Measurements from ENCODE around the gene CALN1. TPM values are rescaled to one million over a fixed set of nuclear protein-coding genes. Genes with fewer than 3 reads are reported as not detected.
"Not testable (repeated sequence)": the region's sequence is repeated elsewhere in the genome, so short reads cannot be mapped to it uniquely, and the experiment has no call there.

CALN1 gene
- total RNA-seq, 1 donor from 2014 or later = 0.52 TPM

- Histone ChIP-seq H3K36me3 (ENCODE audit: control insufficient read depth in 3 of 3, insufficient read depth in 3 of 3, low read length in 3 of 3) (no peaks in the 10 kb centered on the region), H3K9ac (ENCODE audit: low read depth in 1 of 3, low read length in 3 of 3) (no peak overlapping the region), H3K27me3 (ENCODE audit: control insufficient read depth in 3 of 3, insufficient read depth in 3 of 3, low read length in 3 of 3) (no peaks in the 10 kb centered on the region), H3K4me3 (ENCODE audit: low read length in 3 of 3) (no peak overlapping the region), H3K27ac (ENCODE audit: low read depth, low read length) (no peak overlapping the region), H3K4me1 (ENCODE audit: control insufficient read depth in 3 of 3, insufficient read depth in 3 of 3, low read length in 3 of 3) (no peaks in the 10 kb centered on the region), H3K9me3 (ENCODE audit: control insufficient read depth in 3 of 3, low read length in 3 of 3) (peaks cover 0 to 7% (median 0%) of the 10 kb centered on the region in 3 donors)
These were observed 333.8 kb downstream of the CALN1 start for GRCh38 chr7:72078301-72078700.

DNA sequence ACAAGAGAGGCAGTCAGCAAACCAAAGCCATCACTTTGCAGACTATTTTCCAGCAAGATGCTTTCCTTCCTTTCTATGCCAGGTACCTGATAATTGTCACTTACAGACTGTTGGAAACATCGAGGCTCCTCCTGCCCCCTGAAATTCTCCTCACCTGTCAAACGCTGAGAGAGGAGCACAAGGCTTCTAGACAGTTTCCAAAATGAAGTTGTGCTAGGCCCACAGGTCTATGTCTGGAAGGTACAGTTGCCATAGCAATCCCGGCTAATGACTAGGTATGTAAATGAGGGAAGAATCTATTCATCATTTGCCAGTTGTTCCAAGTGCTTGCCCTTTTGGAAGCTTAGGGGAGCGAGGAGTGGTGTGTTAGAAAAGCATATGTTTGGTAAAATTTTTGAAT is 334.4 kb downstream of the CALN1 start:
- no peak overlapping the region for H3K9ac ChIP-seq (ENCODE audit: low read depth in 1 of 3, low read length in 3 of 3)
- H3K4me3 ChIP-seq (ENCODE audit: low read length in 3 of 3) = no peak overlapping the region
- no peaks in the 10 kb centered on the region for H3K4me1 ChIP-seq (ENCODE audit: control insufficient read depth in 3 of 3, insufficient read depth in 3 of 3, low read length in 3 of 3)

GRCh38 chr7:72072901-72073300 is 339.2 kb downstream of the CALN1 start:
- Histone ChIP-seq H3K36me3 (ENCODE audit: control insufficient read depth in 3 of 3, insufficient read depth in 3 of 3, low read length in 3 of 3) (no peaks in the 10 kb centered on the region), H3K4me3 (ENCODE audit: low read length in 3 of 3) (no peak overlapping the region), H3K9me3 (ENCODE audit: control insufficient read depth in 3 of 3, low read length in 3 of 3) (peaks cover 3 to 6% (median 3%) of the 10 kb centered on the region in 3 donors), H3K27me3 (ENCODE audit: control insufficient read depth in 3 of 3, insufficient read depth in 3 of 3, low read length in 3 of 3) (no peaks in the 10 kb centered on the region), H3K9ac (ENCODE audit: low read depth in 1 of 3, low read length in 3 of 3) (no peak overlapping the region), H3K4me1 (ENCODE audit: control insufficient read depth in 3 of 3, insufficient read depth in 3 of 3, low read length in 3 of 3) (no peaks in the 10 kb centered on the region), H3K27ac (ENCODE audit: low read depth, low read length) (no peak overlapping the region)

More for the DNA sequence above, 334.4 kb downstream of the CALN1 start:
- no peaks in the 10 kb centered on the region for H3K36me3 ChIP-seq (ENCODE audit: control insufficient read depth in 3 of 3, insufficient read depth in 3 of 3, low read length in 3 of 3)
- H3K9me3 ChIP-seq (ENCODE audit: control insufficient read depth in 3 of 3, low read length in 3 of 3) = peaks cover 0 to 7% (median 0%) of the 10 kb centered on the region in 3 donors
- no peaks in the 10 kb centered on the region for H3K27me3 ChIP-seq (ENCODE audit: control insufficient read depth in 3 of 3, insufficient read depth in 3 of 3, low read length in 3 of 3)
- H3K27ac ChIP-seq (ENCODE audit: low read depth, low read length) = no peak overlapping the region

GRCh38 chr7:72069263-72069662 is 342.9 kb downstream of the CALN1 start:
- H3K4me1 ChIP-seq (ENCODE audit: control insufficient read depth in 3 of 3, insufficient read depth in 3 of 3, low read length in 3 of 3) = no peaks in the 10 kb centered on the region
- no peak overlapping the region for H3K4me3 ChIP-seq (ENCODE audit: low read length in 3 of 3)
- H3K9ac ChIP-seq (ENCODE audit: low read depth in 1 of 3, low read length in 3 of 3) = no peak overlapping the region
- H3K9me3 ChIP-seq (ENCODE audit: control insufficient read depth in 3 of 3, low read length in 3 of 3) = peaks cover 2 to 3% (median 3%) of the 10 kb centered on the region in 3 donors
- H3K36me3 ChIP-seq (ENCODE audit: control insufficient read depth in 3 of 3, insufficient read depth in 3 of 3, low read length in 3 of 3) = no peaks in the 10 kb centered on the region
- no peak overlapping the region for H3K27ac ChIP-seq (ENCODE audit: low read depth, low read length)
- no peaks in the 10 kb centered on the region for H3K27me3 ChIP-seq (ENCODE audit: control insufficient read depth in 3 of 3, insufficient read depth in 3 of 3, low read length in 3 of 3)

DNA sequence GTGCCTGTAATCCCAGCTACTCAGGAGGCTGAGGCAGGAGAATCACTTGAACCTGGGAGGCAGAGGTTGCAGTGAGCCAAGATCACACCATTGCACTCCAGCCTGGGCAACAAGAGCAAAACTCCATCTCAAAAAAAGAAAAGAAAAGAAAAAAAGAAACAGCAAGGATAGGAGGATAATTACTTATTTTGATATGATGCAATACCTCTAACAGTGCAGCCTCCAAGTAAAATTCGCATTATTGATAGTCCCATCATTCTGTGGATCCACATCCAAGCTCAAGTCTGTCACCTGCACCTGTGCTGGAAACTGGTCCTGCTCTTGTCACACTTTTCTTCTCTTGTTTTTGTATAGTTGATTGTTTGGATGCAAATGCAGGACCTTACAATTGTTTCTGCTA is 346.4 kb downstream of the CALN1 start:
- not testable (repeated sequence) for H3K4me3 ChIP-seq (ENCODE audit: low read length in 3 of 3); H3K27ac ChIP-seq (ENCODE audit: low read depth, low read length); H3K4me1 ChIP-seq (ENCODE audit: control insufficient read depth in 3 of 3, insufficient read depth in 3 of 3, low read length in 3 of 3); H3K9me3 ChIP-seq (ENCODE audit: control insufficient read depth in 3 of 3, low read length in 3 of 3); H3K36me3 ChIP-seq (ENCODE audit: control insufficient read depth in 3 of 3, insufficient read depth in 3 of 3, low read length in 3 of 3); H3K27me3 ChIP-seq (ENCODE audit: control insufficient read depth in 3 of 3, insufficient read depth in 3 of 3, low read length in 3 of 3); H3K9ac ChIP-seq (ENCODE audit: low read depth in 1 of 3, low read length in 3 of 3)

DNA sequence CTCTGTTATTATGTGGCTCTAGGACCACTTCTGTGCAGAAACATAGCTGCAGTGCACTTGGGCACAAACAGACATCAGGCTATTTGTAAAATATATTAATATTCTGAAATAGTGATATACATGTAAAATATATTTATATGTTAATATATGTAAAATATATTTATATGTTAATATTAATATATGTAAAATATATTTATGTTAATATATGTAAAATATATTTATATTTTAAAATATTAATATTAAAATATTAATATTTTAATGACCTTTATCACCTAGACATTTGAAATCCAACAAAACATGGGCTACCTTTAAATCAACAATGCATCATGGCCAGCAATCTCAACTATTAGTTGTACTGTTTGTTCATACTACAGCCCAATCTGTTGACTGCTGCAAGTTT is 347.2 kb downstream of the CALN1 start:
- no peaks in the 10 kb centered on the region for H3K27me3 ChIP-seq (ENCODE audit: control insufficient read depth in 3 of 3, insufficient read depth in 3 of 3, low read length in 3 of 3)
- H3K36me3 ChIP-seq (ENCODE audit: control insufficient read depth in 3 of 3, insufficient read depth in 3 of 3, low read length in 3 of 3) = no peaks in the 10 kb centered on the region
- no peak overlapping the region for H3K4me3 ChIP-seq (ENCODE audit: low read length in 3 of 3)
- H3K4me1 ChIP-seq (ENCODE audit: control insufficient read depth in 3 of 3, insufficient read depth in 3 of 3, low read length in 3 of 3) = no peaks in the 10 kb centered on the region
- no peak overlapping the region for H3K27ac ChIP-seq (ENCODE audit: low read depth, low read length)
- no peaks in the 10 kb centered on the region for H3K9me3 ChIP-seq (ENCODE audit: control insufficient read depth in 3 of 3, low read length in 3 of 3)
- no peak overlapping the region for H3K9ac ChIP-seq (ENCODE audit: low read depth in 1 of 3, low read length in 3 of 3)

- Histone ChIP-seq H3K27ac (ENCODE audit: low read depth, low read length) (no peak overlapping the region), H3K36me3 (ENCODE audit: control insufficient read depth in 3 of 3, insufficient read depth in 3 of 3, low read length in 3 of 3) (no peaks in the 10 kb centered on the region), H3K9ac (ENCODE audit: low read depth in 1 of 3, low read length in 3 of 3) (no peak overlapping the region), H3K4me1 (ENCODE audit: control insufficient read depth in 3 of 3, insufficient read depth in 3 of 3, low read length in 3 of 3) (no peaks in the 10 kb centered on the region), H3K9me3 (ENCODE audit: control insufficient read depth in 3 of 3, low read length in 3 of 3) (no peaks in the 10 kb centered on the region), H3K4me3 (ENCODE audit: low read length in 3 of 3) (no peak overlapping the region), H3K27me3 (ENCODE audit: control insufficient read depth in 3 of 3, insufficient read depth in 3 of 3, low read length in 3 of 3) (no peaks in the 10 kb centered on the region)
These were observed 348.8 kb downstream of the CALN1 start for GRCh38 chr7:72063330-72063729.

GRCh38 chr7:72062666-72063065 is 349.5 kb downstream of the CALN1 start:
- Histone ChIP-seq H3K4me1 (ENCODE audit: control insufficient read depth in 3 of 3, insufficient read depth in 3 of 3, low read length in 3 of 3) (no peaks in the 10 kb centered on the region), H3K36me3 (ENCODE audit: control insufficient read depth in 3 of 3, insufficient read depth in 3 of 3, low read length in 3 of 3) (no peaks in the 10 kb centered on the region), H3K4me3 (ENCODE audit: low read length in 3 of 3) (no peak overlapping the region), H3K27me3 (ENCODE audit: control insufficient read depth in 3 of 3, insufficient read depth in 3 of 3, low read length in 3 of 3) (no peaks in the 10 kb centered on the region), H3K9ac (ENCODE audit: low read depth in 1 of 3, low read length in 3 of 3) (no peak overlapping the region), H3K27ac (ENCODE audit: low read depth, low read length) (no peak overlapping the region), H3K9me3 (ENCODE audit: control insufficient read depth in 3 of 3, low read length in 3 of 3) (no peaks in the 10 kb centered on the region)

GRCh38 chr7:72059925-72060324 is 352.2 kb downstream of the CALN1 start:
- H3K9me3 ChIP-seq (ENCODE audit: control insufficient read depth in 3 of 3, low read length in 3 of 3) = no peaks in the 10 kb centered on the region
- no peak overlapping the region for H3K9ac ChIP-seq (ENCODE audit: low read depth in 1 of 3, low read length in 3 of 3)
- H3K4me3 ChIP-seq (ENCODE audit: low read length in 3 of 3) = no peak overlapping the region
- no peaks in the 10 kb centered on the region for H3K4me1 ChIP-seq (ENCODE audit: control insufficient read depth in 3 of 3, insufficient read depth in 3 of 3, low read length in 3 of 3)
- no peaks in the 10 kb centered on the region for H3K36me3 ChIP-seq (ENCODE audit: control insufficient read depth in 3 of 3, insufficient read depth in 3 of 3, low read length in 3 of 3)
- no peak overlapping the region for H3K27ac ChIP-seq (ENCODE audit: low read depth, low read length)
- no peaks in the 10 kb centered on the region for H3K27me3 ChIP-seq (ENCODE audit: control insufficient read depth in 3 of 3, insufficient read depth in 3 of 3, low read length in 3 of 3)

- no peak overlapping the region for H3K4me3 ChIP-seq (ENCODE audit: low read length in 3 of 3)
- H3K9me3 ChIP-seq (ENCODE audit: control insufficient read depth in 3 of 3, low read length in 3 of 3) = no peaks in the 10 kb centered on the region
- no peaks in the 10 kb centered on the region for H3K4me1 ChIP-seq (ENCODE audit: control insufficient read depth in 3 of 3, insufficient read depth in 3 of 3, low read length in 3 of 3)
- no peaks in the 10 kb centered on the region for H3K36me3 ChIP-seq (ENCODE audit: control insufficient read depth in 3 of 3, insufficient read depth in 3 of 3, low read length in 3 of 3)
- no peaks in the 10 kb centered on the region for H3K27me3 ChIP-seq (ENCODE audit: control insufficient read depth in 3 of 3, insufficient read depth in 3 of 3, low read length in 3 of 3)
- H3K9ac ChIP-seq (ENCODE audit: low read depth in 1 of 3, low read length in 3 of 3) = no peak overlapping the region
- H3K27ac ChIP-seq (ENCODE audit: low read depth, low read length) = no peak overlapping the region
These were observed 353.6 kb downstream of the CALN1 start for GRCh38 chr7:72058579-72058978.

DNA sequence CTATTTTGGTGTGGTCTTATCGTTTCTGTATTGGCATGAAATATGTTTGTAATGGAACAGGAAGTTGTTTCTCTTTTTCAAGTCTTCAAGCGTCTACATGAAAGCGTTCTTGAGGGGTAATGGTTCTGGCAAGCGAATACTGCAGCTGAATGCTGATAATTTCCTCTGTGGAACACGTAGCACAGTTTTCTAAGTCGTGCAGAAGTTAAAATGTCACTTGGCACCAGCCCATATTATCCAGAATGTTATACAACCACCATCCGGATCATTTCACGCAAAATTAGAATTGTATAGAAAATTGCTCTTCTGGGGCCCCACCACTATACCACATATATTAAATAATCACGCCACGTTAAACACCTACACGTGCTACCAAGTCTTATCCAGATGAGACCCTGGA is 354.3 kb downstream of the CALN1 start:
- Histone ChIP-seq H3K27ac (ENCODE audit: low read depth, low read length) (no peak overlapping the region), H3K9me3 (ENCODE audit: control insufficient read depth in 3 of 3, low read length in 3 of 3) (no peaks in the 10 kb centered on the region), H3K4me1 (ENCODE audit: control insufficient read depth in 3 of 3, insufficient read depth in 3 of 3, low read length in 3 of 3) (no peaks in the 10 kb centered on the region), H3K36me3 (ENCODE audit: control insufficient read depth in 3 of 3, insufficient read depth in 3 of 3, low read length in 3 of 3) (no peaks in the 10 kb centered on the region), H3K27me3 (ENCODE audit: control insufficient read depth in 3 of 3, insufficient read depth in 3 of 3, low read length in 3 of 3) (no peaks in the 10 kb centered on the region), H3K4me3 (ENCODE audit: low read length in 3 of 3) (no peak overlapping the region), H3K9ac (ENCODE audit: low read depth in 1 of 3, low read length in 3 of 3) (no peak overlapping the region)
